Stimulated activated CD8-positive, alpha-beta memory T cell treated with anti-CD3 and anti-CD28 coated beads, Interleukin-2, amount 100 ng/mL, for 48 hours (primary cell): ENCODE results near the gene TRIM9.
"Not testable (repeated sequence)": the region's sequence is repeated elsewhere in the genome, so short reads cannot be mapped to it uniquely, and the experiment has no call there.

Experiments used
- DNase-seq, 2 donors: peaks; one replicate each; pipeline ENCODE4 v3.0.0-alpha.2; 2020; ENCODE audit warnings: low read depth in 2 of 2

The TRIM9 gene

GRCh38 chr14:51004801-51005526 is 89.9 kb downstream of the TRIM9 start:
- DNase-seq, result no peak

GRCh38 chr14:51004352-51004800 is 90.5 kb downstream of the TRIM9 start:
- DNase-seq, result no peak

- no peak for DNase-seq
Measured at GRCh38 chr14:51002406-51002999, 92.4 kb downstream of the TRIM9 start.

- no peak for DNase-seq
Measured at GRCh38 chr14:51000566-51000965, 94.3 kb downstream of the TRIM9 start.

GRCh38 chr14:50999726-51000125 is 95.2 kb downstream of the TRIM9 start:
- no peak for DNase-seq

- no peak for DNase-seq
Measured at GRCh38 chr14:50998612-50999011, 96.3 kb downstream of the TRIM9 start.

GRCh38 chr14:50997712-50998111 is 97.2 kb downstream of the TRIM9 start:
- DNase-seq, result no peak

GRCh38 chr14:50994158-50994557 is 100.7 kb downstream of the TRIM9 start:
- DNase-seq, result not testable (repeated sequence)

GRCh38 chr14:50985859-50986331 is 109.0 kb downstream of the TRIM9 start:
- DNase-seq, result no peak

GRCh38 chr14:50985124-50985858 is 109.6 kb downstream of the TRIM9 start:
- DNase-seq, result no peak

GRCh38 chr14:50984036-50984710 is 110.7 kb downstream of the TRIM9 start:
- no peak for DNase-seq

GRCh38 chr14:50979941-50980850 is 114.7 kb downstream of the TRIM9 start:
- no peak for DNase-seq

GRCh38 chr14:50978888-50979287 is 116.0 kb downstream of the TRIM9 start:
- no peak for DNase-seq

- DNase-seq, result no peak
Measured at GRCh38 chr14:50978529-50978871, 116.4 kb downstream of the TRIM9 start.

GRCh38 chr14:50977863-50978528 is 116.9 kb downstream of the TRIM9 start:
- no peak for DNase-seq

- DNase-seq, result no peak
Measured at GRCh38 chr14:50974118-50974517, 120.8 kb downstream of the TRIM9 start.

- no peak for DNase-seq
Measured at GRCh38 chr14:50972734-50973133, 122.2 kb downstream of the TRIM9 start.

- no peak for DNase-seq
Measured at GRCh38 chr14:50970886-50971781, 123.8 kb downstream of the TRIM9 start.

- no peak for DNase-seq
Measured at GRCh38 chr14:50967790-50968189, 127.1 kb downstream of the TRIM9 start.

- no peak for DNase-seq
Measured at GRCh38 chr14:50967103-50967502, 127.8 kb downstream of the TRIM9 start.
